PFSK-1 (cell line): Measurements from ENCODE around the gene SETDB1.

ENCODE experiments used
- FOXP2 ChIP-seq: optimal IDR thresholded peaks from 2 replicates; pipeline ENCODE3; 2011; ENCODE audit warnings: borderline replicate concordance, control low read depth, inconsistent platforms; ENCODE audit not compliant: insufficient read depth; ENCODE audit errors: extremely low read length, extremely low read depth
- POLR2AphosphoS5 ChIP-seq: IDR thresholded peaks from 2 replicates; pipeline ENCODE4 v1.6.1; 2012; ENCODE audit warnings: low read depth, mild to moderate bottlenecking, control low read depth, low read length, moderate library complexity
- REST ChIP-seq, 2 experiments: IDR thresholded peaks; 2 replicates each; pipeline versions ENCODE4 v1.6.1 to v1.8.0; 2011 to 2012; ENCODE audit warnings: low read depth in 2 of 2, low read length in 2 of 2, control low read depth in 1 of 2, inconsistent platforms in 1 of 2, mild to moderate bottlenecking in 1 of 2, moderate library complexity in 1 of 2; ENCODE audit not compliant: insufficient read depth in 1 of 2
- SIN3A ChIP-seq: IDR thresholded peaks from 2 replicates; pipeline ENCODE4 v1.6.1; 2012; ENCODE audit warnings: mild to moderate bottlenecking, low read length, moderate library complexity, borderline replicate concordance; ENCODE audit not compliant: insufficient read depth
- TAF1 ChIP-seq: IDR thresholded peaks from 2 replicates; pipeline ENCODE4 v1.6.1; 2012; ENCODE audit warnings: low read length, control low read depth, borderline replicate concordance; ENCODE audit not compliant: insufficient read depth

SETDB1 gene

GRCh38 chr1:150981177-150981804, 55.1 kb downstream of the SETDB1 start:
- no peak for TF ChIP-seq FOXP2
- TF ChIP-seq POLR2AphosphoS5: no peak

DNA sequence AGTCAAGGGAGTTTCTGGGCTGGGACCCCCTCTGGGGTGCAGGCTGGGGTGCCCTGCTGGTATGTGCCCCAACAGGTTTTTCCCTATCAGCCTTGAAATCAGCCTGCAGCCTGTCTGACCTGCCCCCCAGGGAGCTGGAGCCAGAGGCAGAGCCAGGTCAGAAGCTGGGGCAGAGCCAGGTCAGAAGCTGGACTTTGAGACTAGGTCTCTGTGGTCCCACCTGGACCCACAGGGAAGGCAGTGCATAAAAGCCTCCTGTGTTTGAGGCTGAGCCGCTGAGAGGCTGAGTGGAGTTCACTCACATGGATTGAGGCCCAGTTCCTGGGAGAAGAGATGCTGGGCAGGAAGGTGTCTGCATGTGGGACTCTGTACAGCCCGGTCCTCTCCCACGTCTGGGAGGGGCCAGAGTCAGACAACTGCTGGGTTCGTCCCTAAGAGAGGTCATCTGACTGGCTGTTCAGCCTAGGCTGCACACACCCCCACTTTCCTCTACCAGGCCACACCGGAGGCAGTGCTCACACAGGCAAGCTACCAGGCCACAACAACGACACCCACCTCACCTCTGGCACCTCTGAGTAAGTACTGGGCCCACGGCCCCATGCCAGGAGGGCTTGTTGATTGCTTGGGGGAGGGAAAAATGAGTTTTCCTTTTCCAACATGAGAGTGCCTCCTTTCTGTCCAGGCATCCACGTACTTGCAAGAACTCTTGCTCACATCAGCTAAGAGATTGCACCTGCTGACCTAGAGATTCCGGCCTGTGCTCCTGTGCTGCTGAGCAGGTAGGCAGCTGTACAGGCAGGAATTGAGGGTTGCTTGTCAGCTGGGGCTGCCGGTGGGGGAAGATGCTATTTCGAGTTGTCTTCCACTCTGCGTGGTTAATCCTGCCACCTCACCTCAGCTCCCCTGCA, 55.9 kb downstream of the SETDB1 start, which contains the start of gene ANXA9:
Gene ANXA9, plus strand, starts transcription at position 488 of the 908 bp plus-strand sequence. CDS start 814 bp downstream, outside the sequence.
- TF ChIP-seq POLR2AphosphoS5 (no peak), REST (IDR thresholded peaks at IDR 0.05; ENCODE audit: insufficient read depth in 1 of 2, low read depth in 2 of 2, low read length in 2 of 2) (no peak), FOXP2 (no peak), TAF1 (no peak), SIN3A (no peak)

DNA sequence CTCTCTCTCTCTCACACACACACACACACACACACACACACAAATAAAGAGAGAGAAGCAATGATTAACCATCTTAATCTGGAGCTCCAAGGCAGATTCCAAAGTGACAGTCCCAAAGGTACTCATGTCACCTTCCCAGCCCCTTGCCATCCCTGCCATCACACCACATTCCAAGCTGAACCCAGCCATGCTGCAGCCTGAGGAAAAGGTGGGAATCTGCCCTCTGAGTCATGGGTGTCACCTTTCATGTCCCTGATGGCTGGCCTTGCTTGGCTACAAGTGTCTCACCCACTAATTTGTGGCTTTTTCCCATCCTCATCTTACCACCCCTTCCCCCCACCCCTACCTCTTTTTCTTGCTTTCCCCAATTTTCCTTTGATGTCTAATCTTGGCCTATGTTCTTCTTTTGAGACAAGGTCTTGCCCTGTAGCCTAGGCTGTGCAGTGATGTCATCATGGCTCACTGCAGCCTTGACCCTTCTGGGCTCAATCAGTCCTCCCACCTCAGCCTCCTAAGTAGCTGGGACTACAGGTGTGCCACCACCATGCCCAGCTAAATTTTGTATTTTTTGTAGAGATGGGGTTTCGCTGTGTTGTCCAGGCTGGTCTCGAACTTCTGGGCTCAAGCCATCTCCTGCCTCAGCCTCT, 59.1 kb downstream of the SETDB1 start:
- TF ChIP-seq REST (IDR thresholded peaks at IDR 0.05; ENCODE audit: insufficient read depth in 1 of 2, low read depth in 2 of 2, low read length in 2 of 2) (no peak), POLR2AphosphoS5 (no peak), SIN3A (no peak), TAF1 (no peak), FOXP2 (no peak)

DNA sequence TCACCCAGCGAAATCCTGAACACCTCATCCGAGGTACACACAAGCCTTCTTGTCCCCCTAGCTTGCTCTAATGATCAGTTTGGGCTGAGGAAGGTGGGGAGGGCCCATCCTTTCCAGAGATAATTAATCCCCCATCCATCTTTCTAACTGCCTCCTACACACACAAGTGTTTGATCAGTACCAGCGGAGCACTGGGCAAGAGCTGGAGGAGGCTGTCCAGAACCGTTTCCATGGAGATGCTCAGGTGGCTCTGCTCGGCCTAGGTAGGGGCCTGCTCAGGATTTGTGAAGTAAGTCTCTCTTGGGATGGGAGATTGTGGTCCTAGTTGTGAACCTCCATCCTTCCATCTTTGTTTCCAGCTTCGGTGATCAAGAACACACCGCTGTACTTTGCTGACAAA, 61.8 kb downstream of the SETDB1 start:
- TF ChIP-seq TAF1: no peak
- TF ChIP-seq POLR2AphosphoS5: no peak
- no peak for TF ChIP-seq REST (IDR thresholded peaks at IDR 0.05; ENCODE audit: insufficient read depth in 1 of 2, low read depth in 2 of 2, low read length in 2 of 2)
- no peak for TF ChIP-seq SIN3A
- TF ChIP-seq FOXP2: no peak

DNA sequence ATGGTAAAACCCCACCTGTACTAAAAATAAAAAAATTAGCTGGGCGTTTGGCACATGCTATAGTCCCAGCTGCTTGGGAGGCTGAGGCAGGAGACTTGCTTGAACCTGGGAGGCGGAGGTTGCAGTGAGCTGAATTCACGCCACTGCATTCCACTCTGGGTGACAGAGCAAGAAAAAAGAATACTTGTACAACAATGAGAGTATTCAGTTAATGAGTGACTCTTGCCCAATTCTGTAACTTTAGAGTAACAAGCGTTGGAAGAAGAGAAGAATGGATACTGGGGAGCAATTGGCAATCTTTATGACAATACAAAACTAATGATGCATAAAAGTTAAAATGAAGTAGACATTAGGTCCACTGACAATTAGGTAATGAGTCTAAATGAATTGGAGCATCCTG, 66.5 kb downstream of the SETDB1 start:
- TF ChIP-seq SIN3A: no peak
- no peak for TF ChIP-seq TAF1
- TF ChIP-seq FOXP2: no peak
- no peak for TF ChIP-seq REST (IDR thresholded peaks at IDR 0.05; ENCODE audit: insufficient read depth in 1 of 2, low read depth in 2 of 2, low read length in 2 of 2)
- no peak for TF ChIP-seq POLR2AphosphoS5
